PFSK-1 (cell line): ENCODE results near the gene SLCO6A1.

Experiments
- FOXP2 ChIP-seq: optimal IDR thresholded peaks from 2 replicates; pipeline ENCODE3; 2011; ENCODE audit warnings: borderline replicate concordance, control low read depth, inconsistent platforms; ENCODE audit not compliant: insufficient read depth; ENCODE audit errors: extremely low read length, extremely low read depth
- POLR2AphosphoS5 ChIP-seq: IDR thresholded peaks from 2 replicates; pipeline ENCODE4 v1.6.1; 2012; ENCODE audit warnings: low read depth, mild to moderate bottlenecking, control low read depth, low read length, moderate library complexity
- SIN3A ChIP-seq: IDR thresholded peaks from 2 replicates; pipeline ENCODE4 v1.6.1; 2012; ENCODE audit warnings: mild to moderate bottlenecking, low read length, moderate library complexity, borderline replicate concordance; ENCODE audit not compliant: insufficient read depth
- TAF1 ChIP-seq: IDR thresholded peaks from 2 replicates; pipeline ENCODE4 v1.6.1; 2012; ENCODE audit warnings: low read length, control low read depth, borderline replicate concordance; ENCODE audit not compliant: insufficient read depth
- TF ChIP-seq, protein P1 (sequence below), 2 experiments: IDR thresholded peaks; 2 replicates each; pipeline versions ENCODE4 v1.6.1 to v1.8.0; 2011 to 2012; ENCODE audit warnings: low read depth in 2 of 2, low read length in 2 of 2, control low read depth in 1 of 2, inconsistent platforms in 1 of 2, mild to moderate bottlenecking in 1 of 2, moderate library complexity in 1 of 2; ENCODE audit not compliant: insufficient read depth in 1 of 2

SLCO6A1 gene

GRCh38 chr5:102527547-102527946 is 28.7 kb upstream of the SLCO6A1 start:
- TF ChIP-seq POLR2AphosphoS5, result no peak
- TF ChIP-seq, protein P1, sequence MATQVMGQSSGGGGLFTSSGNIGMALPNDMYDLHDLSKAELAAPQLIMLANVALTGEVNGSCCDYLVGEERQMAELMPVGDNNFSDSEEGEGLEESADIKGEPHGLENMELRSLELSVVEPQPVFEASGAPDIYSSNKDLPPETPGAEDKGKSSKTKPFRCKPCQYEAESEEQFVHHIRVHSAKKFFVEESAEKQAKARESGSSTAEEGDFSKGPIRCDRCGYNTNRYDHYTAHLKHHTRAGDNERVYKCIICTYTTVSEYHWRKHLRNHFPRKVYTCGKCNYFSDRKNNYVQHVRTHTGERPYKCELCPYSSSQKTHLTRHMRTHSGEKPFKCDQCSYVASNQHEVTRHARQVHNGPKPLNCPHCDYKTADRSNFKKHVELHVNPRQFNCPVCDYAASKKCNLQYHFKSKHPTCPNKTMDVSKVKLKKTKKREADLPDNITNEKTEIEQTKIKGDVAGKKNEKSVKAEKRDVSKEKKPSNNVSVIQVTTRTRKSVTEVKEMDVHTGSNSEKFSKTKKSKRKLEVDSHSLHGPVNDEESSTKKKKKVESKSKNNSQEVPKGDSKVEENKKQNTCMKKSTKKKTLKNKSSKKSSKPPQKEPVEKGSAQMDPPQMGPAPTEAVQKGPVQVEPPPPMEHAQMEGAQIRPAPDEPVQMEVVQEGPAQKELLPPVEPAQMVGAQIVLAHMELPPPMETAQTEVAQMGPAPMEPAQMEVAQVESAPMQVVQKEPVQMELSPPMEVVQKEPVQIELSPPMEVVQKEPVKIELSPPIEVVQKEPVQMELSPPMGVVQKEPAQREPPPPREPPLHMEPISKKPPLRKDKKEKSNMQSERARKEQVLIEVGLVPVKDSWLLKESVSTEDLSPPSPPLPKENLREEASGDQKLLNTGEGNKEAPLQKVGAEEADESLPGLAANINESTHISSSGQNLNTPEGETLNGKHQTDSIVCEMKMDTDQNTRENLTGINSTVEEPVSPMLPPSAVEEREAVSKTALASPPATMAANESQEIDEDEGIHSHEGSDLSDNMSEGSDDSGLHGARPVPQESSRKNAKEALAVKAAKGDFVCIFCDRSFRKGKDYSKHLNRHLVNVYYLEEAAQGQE (IDR thresholded peaks at IDR 0.05; ENCODE audit: insufficient read depth in 1 of 2, low read depth in 2 of 2, low read length in 2 of 2), result no peak
- no peak for TF ChIP-seq FOXP2
- no peak for TF ChIP-seq TAF1
- TF ChIP-seq SIN3A, result no peak

DNA sequence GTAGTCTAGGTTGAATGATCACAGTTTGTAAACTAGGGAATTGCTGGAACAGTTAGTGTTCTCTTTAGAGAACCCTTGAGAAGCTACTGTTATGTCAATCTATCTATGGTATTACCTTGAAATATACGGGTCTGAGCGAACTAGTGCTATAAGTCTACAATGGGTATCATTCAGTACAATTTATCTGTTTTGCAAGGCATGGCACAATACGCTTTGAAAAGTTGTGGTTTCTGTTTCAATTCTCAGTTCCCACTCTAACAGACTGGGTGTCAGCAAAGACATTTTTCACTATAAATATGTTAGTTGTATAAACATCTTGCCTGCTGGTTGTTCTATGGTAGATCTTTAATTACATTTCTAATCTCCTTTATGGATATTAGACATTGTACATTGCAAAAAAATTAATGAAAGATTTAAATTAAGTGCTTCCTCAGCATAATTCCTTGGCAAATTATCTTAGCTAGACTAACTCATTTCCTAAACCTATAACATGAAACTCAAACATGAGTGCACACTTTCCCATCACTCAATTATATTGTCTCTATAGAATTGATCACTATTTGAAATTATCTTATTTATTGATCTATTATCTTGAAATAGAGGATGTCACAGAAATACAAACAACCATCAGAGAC is 24.9 kb upstream of the SLCO6A1 start:
- no peak for TF ChIP-seq SIN3A

GRCh38 chr5:102511666-102512065 is 12.9 kb upstream of the SLCO6A1 start:
- TF ChIP-seq SIN3A, result no peak
- TF ChIP-seq POLR2AphosphoS5, result no peak
- TF ChIP-seq TAF1, result no peak
- no peak for TF ChIP-seq FOXP2
- TF ChIP-seq, protein P1 (IDR thresholded peaks at IDR 0.05; ENCODE audit: insufficient read depth in 1 of 2, low read depth in 2 of 2, low read length in 2 of 2), result no peak

GRCh38 chr5:102483736-102484135 is 15.1 kb downstream of the SLCO6A1 start:
- no peak for TF ChIP-seq FOXP2
- TF ChIP-seq SIN3A, result no peak
- no peak for TF ChIP-seq TAF1
- TF ChIP-seq, protein P1 (IDR thresholded peaks at IDR 0.05; ENCODE audit: insufficient read depth in 1 of 2, low read depth in 2 of 2, low read length in 2 of 2), result no peak
- TF ChIP-seq POLR2AphosphoS5, result no peak

DNA sequence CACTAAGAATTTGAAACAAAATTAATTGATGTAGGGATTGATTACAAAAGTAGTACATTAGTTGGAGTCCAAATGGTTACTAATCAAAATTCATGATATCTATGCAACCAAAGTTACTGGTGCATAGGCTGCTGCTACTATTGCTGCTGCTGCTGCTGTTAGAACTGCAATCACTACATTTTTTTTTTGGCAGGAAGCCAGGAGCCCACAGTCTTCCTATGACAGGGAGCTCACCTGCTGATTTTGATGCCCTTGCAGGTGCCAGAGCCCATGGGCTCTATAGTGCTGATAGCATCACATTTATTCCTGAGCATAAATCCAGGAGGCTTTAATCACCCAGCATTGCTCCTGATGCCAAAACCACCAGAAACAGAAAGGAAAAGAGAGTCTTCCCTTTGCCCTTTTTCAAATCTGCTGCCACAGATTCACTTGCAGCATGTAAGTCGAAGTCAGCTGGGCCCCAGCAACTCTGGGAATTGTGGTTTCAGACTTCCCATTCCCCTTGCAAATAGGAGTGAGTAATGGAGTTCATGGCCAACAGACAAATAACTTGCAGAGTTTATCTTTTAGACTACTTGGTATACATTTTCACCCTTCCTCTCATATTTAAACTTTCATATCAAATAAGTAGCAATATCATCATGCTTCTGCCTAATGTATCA is 17.6 kb downstream of the SLCO6A1 start:
- TF ChIP-seq SIN3A, result no peak
- TF ChIP-seq, protein P1 (IDR thresholded peaks at IDR 0.05; ENCODE audit: insufficient read depth in 1 of 2, low read depth in 2 of 2, low read length in 2 of 2), result no peak
- no peak for TF ChIP-seq POLR2AphosphoS5
- TF ChIP-seq FOXP2, result no peak
- TF ChIP-seq TAF1, result no peak
